ENCODE results near the gene CRABP2. TPM values are rescaled to one million over a fixed set of nuclear protein-coding genes. Genes with fewer than 3 reads are reported as not detected.

The CRABP2 gene
- total RNA-seq, 1 donor from 2014 or later = 6.7 TPM

- no peak for DNase-seq (ENCODE audit: low spot score)
These were observed 13.5 kb downstream of the CRABP2 start for GRCh38 chr1:156691665-156692440.

GRCh38 chr1:156691191-156691590 is 14.2 kb downstream of the CRABP2 start:
- DNase-seq (ENCODE audit: low spot score) = no peak

- no peak for DNase-seq (ENCODE audit: low spot score)
These were observed 14.7 kb downstream of the CRABP2 start for GRCh38 chr1:156690675-156691036.

- no peak for DNase-seq (ENCODE audit: low spot score)
These were observed 15.3 kb downstream of the CRABP2 start for GRCh38 chr1:156689953-156690674.

GRCh38 chr1:156689035-156689952 is 16.1 kb downstream of the CRABP2 start:
- no peak for DNase-seq (ENCODE audit: low spot score)

GRCh38 chr1:156684227-156684782 is 21.1 kb downstream of the CRABP2 start:
- no peak for DNase-seq (ENCODE audit: low spot score)

- no peak for DNase-seq (ENCODE audit: low spot score)
These were observed 23.1 kb downstream of the CRABP2 start for GRCh38 chr1:156682166-156682890.

GRCh38 chr1:156681196-156681960 is 24.0 kb downstream of the CRABP2 start:
- DNase-seq (ENCODE audit: low spot score) = no peak

- DNase-seq (ENCODE audit: low spot score) = no peak
These were observed 25.3 kb downstream of the CRABP2 start for GRCh38 chr1:156680056-156680455.

GRCh38 chr1:156677616-156678596 is 27.5 kb downstream of the CRABP2 start:
- DNase-seq (ENCODE audit: low spot score) = no peak

- no peak for DNase-seq (ENCODE audit: low spot score)
These were observed 28.4 kb downstream of the CRABP2 start, which contains the start of gene NES for GRCh38 chr1:156676820-156677615. Gene NES, minus strand, starts transcription at chr1:156677407. Its CDS starts 143 bp downstream, at chr1:156677264.

- DNase-seq (ENCODE audit: low spot score) = no peak
These were observed 29.1 kb downstream of the CRABP2 start for GRCh38 chr1:156676114-156676819.

- DNase-seq (ENCODE audit: low spot score) = no peak
These were observed 29.9 kb downstream of the CRABP2 start for GRCh38 chr1:156675210-156676113.

- no peak for DNase-seq (ENCODE audit: low spot score)
These were observed 31.8 kb downstream of the CRABP2 start for GRCh38 chr1:156673387-156674121.

GRCh38 chr1:156671804-156672203 is 33.6 kb downstream of the CRABP2 start:
- DNase-seq (ENCODE audit: low spot score) = no peak

Measured in mesenteric fat pad (tissue), 1 donor.